ENCODE measurements around the gene TOR1A.
"Not testable (repeated sequence)": the region's sequence is repeated elsewhere in the genome, so short reads cannot be mapped to it uniquely, and the experiment has no call there.

Gene TOR1A

DNA sequence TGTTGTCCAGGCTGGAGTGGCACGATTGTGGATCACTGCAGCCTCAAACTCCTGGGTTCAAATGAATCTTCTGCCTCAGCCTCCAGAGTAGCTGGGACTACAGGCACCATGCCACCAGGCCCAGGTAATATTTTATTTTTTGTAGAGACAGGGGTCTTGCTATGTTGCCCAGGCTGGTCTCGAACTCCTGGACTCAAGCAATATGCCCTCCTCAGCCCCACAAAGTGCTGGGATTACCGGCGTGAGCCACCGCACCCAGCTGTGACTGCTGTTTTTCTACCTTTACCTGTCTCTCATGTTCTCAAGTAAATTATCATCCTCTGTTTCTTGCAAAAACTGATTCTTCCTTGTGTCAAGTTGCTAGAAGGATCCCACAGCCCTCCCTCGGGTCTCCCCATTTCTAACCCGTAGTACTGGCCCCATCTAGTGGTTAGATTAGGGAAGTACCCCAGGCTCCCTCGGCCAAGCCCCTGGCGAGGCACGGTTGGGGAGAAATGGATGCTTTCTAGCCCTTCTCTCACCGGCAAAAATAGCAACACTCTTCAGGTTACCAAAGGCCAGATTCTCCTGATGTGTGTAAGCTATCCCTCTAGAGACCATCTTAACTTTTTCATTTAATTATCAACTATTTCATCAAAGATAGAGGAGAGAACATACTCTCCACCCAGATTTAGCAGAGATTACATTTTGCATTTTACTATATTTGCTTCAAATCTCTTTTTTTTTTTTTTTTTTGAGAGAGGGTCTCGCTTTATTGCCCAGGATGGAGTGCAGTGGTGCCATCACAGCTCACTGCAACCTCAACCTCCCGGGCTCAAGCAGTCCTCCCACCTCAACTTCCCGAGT is 40.2 kb downstream of the TOR1A start:
- peak in 52 of 58 donors; percentile 2 to 78 (median 37) for DNase-seq

DNA sequence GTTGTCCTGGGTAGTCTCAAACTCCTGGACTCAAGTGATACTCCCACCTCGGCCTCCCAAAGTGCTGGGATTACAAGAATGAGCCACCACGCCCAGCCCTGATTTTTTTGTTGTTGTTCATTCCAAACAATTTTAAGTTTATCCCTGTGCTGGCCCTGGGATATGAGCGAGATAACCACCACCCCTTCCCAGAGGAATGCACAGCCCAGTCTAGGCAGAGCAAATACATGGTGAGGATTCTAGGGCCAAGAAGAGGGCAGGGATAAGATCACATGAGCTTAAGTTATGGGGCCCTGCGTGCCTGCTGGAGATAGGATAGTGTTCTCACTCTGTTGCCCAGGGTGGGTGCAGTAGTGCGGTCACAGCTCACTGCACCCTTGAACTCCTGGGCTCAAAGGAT is 42.0 kb downstream of the TOR1A start:
- no peak for DNase-seq

DNA sequence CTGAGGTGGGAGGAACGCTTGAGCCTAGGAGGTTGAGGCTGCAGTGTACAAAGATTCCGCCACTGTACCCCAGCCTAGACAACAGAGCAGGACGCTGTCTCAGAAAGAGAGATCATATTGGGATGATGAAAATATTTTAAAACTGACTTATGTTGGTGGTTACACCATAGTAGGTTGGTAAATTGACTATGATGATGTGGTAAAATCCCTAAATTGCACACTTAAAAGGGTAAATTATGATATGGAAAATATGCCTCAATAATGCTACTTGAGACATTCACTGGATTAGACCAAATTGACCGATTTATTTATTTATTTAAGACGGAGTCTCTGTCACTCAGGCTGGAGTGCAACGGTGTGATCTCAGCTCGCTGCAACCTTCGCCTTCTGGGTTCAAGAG is 42.8 kb downstream of the TOR1A start:
- no peak for DNase-seq

DNA sequence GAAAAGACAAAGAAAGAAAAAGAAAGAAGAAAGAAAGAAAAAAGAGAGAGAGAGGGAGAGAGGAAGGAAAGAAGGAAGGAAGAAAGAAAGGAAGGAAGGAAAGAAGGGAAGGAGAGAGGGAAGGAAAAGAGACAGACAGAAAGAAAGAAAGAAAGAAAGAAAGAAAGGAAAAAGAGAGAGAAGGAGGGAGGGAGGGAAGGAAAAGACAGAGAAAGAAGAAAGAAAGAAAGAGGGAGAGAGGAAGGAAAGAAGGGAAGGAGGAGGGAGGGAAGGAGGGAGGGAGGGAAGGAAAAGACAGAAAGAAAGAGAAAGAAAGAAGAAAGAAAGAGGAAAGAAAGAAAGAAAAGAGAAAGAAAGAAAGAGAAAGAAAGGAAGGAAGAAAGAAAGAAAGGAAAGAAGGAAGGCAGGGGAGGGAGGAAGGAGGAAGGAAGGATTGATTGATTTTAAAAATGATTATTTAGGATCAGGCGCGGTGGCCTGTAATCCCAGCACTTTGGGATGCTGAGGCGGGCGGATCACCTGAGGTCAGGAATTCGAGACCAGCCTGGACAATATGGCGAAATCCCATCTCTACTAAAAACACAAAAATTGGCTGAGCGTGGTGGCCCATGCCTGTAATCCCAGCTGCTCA is 44.3 kb downstream of the TOR1A start:
- DNase-seq = no peak

DNA sequence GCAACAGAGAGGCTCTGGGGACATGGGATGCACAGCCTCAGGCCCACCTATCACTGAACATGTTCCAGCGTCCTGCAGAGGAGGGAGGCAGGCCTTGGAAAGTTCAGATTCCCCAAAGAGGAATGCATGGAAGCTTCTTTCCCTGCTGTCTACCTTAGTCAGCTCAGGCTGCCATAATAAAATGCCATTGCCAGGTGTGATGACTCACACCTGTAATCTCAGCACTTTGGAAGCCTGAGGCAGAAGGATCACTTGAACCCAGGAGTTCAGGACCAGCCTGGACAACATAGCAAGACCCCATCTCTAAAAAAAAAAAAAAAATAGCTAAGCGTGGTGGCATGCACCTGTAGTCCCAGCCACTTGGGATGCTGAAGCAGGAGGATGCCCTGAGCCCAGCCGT is 45.5 kb downstream of the TOR1A start:
- DNase-seq = no peak

DNA sequence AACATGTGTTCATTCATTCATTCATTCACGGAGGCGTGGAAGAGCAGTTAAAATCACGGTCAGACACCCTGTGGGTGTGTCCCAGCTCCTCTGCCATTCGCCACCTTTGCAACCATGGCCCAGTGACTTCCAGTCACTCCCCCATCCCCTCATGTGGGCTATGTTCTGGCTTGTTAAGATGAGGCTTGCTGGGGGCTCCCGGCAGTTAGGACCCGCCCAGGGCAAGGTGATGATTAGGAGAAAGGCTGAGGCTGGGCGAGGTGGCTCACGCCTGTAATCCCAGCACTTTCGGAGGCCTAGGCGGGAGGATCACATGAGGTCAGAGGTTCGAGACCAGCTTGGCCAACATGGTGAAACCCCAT is 46.2 kb downstream of the TOR1A start:
- no peak for DNase-seq

DNA sequence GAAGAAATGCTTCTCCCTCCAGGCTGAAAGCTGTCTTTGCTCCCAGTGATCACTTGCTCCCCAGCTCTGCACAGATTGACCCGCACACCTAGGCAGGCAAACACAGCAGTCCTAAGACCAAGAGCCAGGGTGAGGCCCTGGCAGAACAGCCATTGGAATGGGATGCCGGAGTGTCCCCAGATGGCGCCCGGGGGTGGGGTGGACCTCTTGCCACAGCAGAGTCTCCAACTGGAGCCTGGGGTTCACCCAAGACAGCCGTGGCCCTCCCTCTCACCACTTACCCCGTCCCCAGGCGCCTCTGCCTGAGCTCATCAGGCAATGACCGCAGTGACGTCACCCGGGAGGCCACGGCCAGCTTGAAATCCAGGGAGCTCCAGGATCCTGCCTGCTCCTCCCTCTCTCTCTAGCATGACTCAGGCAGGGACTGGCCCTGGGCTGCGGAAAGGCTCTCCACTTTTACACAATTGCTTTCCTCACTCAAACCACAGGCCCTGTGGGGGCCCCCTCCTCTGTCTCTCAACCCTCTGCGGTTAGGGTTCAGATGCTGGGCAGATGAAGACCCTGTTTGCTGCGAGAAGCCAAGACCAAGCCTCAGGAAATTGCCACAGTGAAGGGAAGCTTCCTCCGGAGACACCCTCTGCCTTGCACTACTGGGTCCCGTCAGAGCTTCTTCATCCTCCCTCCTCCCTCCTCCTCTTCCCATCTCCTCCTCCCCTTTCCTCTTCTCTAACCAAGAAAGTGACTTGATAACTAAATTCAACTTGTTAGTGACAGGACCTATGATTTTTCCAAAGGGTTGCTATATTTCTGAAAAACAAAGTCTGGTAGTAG is 46.8 kb downstream of the TOR1A start:
- DNase-seq = peak in 36 of 58 donors; percentile 1 to 79 (median 30)

DNA sequence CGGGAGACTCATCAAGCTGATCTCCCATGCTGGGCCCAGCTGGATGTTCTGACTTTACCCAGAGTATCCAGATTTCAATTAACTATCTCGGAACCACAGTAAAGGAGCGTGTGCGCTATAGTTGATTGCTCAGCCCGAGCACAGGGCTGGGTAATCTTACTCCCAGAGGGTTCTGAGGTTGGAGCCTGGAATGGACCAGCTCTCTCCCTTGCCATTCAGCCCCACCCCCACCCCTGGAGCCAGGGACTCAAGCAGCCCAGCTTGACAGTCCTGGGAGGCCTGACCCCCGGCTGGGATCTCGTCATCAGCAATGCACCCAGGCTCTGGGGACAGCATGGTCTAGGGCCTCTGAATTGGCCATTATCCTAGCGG is 47.4 kb downstream of the TOR1A start:
- no peak for DNase-seq

DNA sequence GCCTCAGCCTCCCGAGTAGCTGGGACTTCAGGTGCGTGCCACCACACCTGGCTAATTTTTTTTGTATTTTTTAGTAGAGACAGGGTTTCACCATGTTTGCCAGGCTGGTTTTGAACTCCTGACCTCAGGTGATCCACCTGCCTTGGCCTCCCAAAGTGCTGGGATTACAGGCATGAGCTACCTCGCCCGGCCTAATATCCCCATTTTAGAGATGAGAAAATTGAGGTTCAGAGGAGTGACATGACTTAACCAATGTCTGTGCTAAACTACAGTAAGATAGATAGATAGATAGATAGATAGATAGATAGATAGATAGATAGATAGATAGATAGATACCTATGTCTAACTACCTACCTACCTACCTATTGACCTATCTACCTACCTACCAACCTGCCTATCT is 47.8 kb downstream of the TOR1A start:
- not testable (repeated sequence) for DNase-seq

DNA sequence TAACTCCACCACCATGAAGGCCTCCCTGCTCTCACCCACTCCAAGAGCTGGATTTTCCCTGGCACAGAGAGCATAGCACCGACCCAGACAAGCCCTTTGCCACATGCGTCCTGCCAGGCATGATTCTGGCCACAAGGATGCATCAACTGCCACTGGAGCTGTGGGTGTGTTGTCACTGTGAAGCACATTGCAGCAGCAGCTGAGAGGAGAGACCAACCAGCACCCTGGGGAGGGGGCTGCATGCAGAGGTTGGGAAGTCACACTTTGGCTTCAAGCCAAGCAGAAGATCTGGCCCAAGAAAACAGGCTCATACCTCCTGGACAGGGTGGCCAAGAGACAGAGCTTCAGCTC is 48.5 kb downstream of the TOR1A start:
- DNase-seq = no peak

DNA sequence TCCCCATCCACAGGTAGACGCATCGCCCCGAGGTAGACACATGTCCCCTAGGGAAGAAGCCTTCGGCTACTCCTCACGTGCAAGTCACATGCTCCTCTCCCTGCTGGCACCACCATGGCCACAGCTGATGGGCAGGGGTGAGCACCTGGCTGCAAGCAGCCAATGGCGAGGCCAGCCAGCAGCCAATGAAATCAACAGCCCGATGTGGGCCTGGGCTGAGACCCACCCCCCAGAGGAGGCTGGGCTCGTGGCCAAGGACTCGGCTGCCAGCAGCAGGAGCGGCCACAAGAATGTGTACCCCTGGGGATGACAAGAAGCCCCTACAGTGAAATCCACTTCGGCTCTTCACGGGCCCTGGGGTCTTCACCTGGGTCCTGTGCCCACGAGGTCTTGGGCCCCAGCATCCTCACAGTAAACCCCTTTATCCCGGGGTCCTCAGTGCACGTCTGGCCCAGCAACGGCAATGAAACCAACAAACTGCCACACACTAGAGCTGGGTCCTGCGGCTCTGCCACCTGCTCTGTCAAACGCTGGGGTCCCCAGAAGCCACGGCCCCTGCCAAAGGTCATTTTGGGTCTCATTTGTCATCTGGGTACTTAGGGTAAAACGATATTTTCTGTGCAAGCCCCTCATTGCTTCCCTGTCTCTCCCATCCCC is 49.0 kb downstream of the TOR1A start:
- DNase-seq = no peak

DNA sequence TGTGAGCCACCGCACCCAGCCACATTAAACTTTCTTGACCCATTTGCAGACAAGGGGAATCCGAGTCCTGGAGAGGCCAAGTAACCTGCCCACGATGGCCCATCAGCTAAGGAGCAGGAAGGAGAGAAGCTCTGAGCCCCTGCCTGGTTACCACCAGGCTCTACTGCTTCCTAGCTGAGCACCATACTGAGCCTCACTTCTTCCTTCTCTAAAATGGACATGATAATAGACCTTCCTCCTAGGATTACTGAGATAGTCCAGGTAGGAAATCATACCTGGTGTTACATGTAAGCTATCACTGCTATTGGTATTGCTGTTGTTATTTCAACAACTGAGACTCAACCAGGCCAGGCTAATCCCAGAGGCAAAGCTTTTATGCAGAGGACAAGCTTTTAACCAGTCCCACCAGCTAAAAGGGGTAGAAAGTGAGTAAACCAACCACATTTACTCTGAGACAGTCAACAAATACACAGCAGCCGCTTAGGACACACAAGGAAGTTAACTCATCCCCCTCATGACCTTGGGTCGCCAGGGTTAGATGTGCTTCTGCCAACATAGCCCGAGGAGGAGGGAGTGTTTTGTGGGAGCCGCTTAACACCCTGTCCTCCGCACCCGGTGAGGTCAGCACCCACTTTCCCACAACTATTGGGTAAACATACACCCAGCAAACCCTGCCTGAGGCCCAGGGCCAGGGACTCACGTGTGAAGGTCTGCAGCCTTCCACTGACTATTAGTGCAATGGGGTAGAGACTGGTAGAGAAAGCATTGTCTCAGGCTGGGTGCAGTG is 50.5 kb downstream of the TOR1A start:
- DNase-seq = no peak

DNA sequence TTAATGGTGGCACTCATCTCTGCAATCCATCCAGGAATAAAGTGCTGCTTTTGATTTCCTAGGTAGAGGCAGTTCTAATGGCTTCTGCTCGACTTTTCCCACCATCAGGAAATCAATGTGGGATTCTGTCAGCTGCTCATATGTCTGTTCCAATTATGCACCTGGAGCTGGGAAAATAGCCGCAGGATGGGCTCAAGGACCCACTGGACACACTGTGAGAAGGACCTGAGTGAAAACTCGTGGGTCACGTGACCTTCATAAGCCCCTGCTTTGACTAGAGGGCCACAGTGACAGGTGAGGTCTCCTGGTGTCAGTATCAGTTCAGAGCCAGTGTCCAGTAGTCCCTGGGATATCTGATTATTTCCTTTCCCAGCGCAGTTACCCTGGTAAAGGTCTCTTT is 53.2 kb downstream of the TOR1A start:
- DNase-seq = no peak

DNA sequence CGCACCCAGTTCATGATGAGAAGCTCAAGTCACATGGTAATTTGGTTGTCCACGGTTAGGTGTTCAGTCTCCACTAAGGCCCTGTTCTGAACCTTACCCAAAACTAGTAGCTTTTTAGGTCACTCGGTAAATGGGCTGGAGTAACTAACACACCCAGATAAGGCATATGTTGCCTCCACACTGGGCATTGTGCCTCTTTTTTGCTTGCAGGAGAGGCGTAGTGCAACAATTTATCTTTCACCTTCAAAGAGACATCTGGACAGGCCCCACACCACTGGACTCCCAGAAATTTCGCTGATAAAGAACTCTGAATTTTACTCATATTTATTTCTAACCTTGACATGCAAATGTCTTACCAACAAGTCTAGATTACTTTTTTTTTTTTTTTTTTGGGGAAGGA is 54.3 kb downstream of the TOR1A start:
- DNase-seq = no peak

DNA sequence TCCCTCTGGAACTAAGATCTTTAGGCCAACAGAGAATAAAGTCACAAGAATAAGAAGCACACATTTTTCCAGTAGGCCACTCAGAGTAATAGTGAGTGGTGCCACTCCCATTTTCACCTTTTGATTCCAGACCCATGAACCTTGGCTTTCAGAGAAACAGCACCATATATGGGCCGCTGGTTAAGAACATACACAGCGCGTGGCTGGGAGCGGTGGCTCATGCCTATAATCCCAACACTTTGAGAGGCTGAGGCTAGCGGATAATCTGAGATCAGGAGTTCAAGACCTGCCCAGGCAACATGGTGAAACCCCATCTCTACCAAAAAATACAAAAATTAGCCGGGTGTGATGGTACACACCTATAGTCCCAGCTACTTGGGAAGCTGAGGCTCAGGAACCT is 55.5 kb downstream of the TOR1A start:
- no peak for DNase-seq

DNA sequence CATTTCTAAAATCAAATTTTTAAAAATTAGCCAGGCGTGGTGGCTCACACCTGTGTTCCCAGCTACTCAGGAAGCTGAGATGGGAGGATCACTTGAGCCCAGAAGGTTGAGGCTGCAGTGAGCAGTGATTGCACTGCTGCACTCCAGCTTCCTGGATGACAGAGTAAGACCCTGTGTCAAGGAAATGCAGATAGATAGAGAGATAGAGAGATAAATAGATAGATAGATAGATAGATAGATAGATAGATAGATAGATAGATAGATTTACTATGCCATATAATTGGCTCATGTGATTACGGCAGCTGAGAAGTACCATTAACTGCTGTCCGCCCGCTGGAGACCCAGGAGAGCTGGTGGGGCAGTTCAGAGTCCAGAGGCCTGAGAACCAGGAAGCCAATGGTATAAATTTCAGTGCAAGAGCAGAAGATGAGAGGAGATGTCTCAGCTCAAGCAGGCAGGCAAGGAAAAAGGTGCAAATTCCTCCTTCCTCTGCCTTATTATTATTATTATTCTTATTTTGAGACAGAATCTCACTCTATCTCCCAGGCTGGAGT is 58.1 kb downstream of the TOR1A start:
- DNase-seq = no peak

DNA sequence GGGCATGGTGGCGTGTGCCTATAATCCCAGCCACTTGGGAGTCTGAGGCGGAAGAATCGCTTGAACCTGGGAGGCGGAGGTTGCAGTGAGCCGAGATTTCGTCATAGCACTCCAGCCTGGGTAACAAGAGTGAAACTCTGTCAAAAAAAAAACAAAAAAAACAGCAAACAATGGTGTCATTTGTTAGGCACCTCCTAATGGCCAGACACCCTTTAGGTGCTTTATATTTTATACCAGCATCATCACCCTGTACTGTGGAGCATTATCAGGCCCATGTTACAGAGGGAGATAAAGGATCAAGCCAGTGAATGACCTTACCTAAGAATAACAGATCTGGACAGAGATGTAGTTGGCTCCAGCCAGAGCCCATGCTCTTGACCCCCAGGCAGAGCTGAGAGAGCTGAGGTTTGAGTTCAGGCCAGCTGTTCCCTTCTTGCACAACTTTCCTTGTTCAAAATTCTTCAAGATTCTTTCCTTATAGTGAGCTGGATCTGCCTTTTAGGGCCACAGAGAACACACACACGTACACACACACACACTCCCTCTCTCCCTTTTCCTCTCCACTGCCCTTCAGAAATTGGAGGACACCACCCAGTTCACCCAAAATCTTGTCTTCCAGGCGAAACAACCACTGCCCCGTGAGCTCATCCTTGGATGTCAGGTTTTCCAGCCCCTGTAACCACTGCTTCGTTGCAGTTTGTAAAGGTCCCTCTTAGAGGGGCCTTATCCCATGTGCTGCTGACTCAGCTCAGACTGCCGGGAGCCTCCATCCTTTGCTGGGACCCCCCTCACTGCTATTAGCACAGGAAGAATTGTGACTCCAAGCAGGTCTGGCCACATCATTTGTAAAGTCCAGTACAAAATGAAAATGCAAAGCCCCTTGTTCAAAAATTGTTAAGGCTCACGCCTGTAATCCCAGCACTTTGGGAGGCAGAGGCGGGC is 60.7 kb downstream of the TOR1A start:
- DNase-seq = no peak

All from anterior cingulate cortex (tissue), 58 donors.